ENCODE results near the gene LMOD1.

GRCh38 chr1:201964261-201964660 lies 17.9 kb upstream of the LMOD1 start:
- TF ChIP-seq CTCF (IDR thresholded peaks at IDR 0.05) (no peak), POLR2A (IDR thresholded peaks at IDR 0.05) (no peak)
